ENCODE results near the gene ANXA6. TPM values are rescaled to one million over a fixed set of nuclear protein-coding genes. Genes with fewer than 3 reads are reported as not detected.

Gene ANXA6
- polyA plus RNA-seq, 4 donors: 7.2 to 74.9 (median 46.7) TPM

DNA sequence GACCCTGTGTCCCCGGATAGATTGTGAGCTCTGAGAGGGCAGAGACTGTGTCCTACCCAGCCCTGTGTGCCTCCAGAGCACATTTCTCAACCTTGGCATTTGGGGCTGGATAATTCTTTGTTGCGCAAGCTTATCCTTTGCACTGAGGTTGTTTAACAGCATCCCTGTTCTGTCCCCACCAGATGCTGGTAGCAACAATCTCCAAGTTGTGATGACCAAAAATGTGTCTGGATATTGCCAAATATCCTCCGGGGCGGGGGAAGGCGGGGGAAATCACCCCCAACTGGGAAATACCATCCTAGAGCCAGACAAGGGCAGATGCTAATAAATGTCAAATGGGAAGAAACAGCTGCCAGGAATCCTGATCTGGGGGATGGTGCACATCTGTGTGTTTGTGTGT lies 52.8 kb downstream of the ANXA6 start:
- H3K9me3 ChIP-seq (ENCODE audit: control insufficient read depth in 2 of 2, insufficient read depth in 1 of 2, low read depth in 1 of 2, low read length in 1 of 2): no peaks in the 10 kb centered on the region
- DNase-seq: peak; percentile 42 to 72
- H3K27ac ChIP-seq (ENCODE audit: low read depth in 1 of 3, low read length in 2 of 3): peak overlapping the region in 1 of 3 donors; percentile 35
- no peaks in the 10 kb centered on the region for H3K27me3 ChIP-seq (ENCODE audit: control insufficient read depth in 3 of 3, insufficient read depth in 3 of 3, low read length in 3 of 3)
- peaks cover 0 to 58% (median 0%) of the 10 kb centered on the region in 3 donors for H3K36me3 ChIP-seq (ENCODE audit: control insufficient read depth in 3 of 3, insufficient read depth in 2 of 3, low read depth in 1 of 3, low read length in 3 of 3)
- H3K4me3 ChIP-seq (ENCODE audit: low read depth in 1 of 3, low read length in 3 of 3): no peak overlapping the region
- H3K4me1 ChIP-seq (ENCODE audit: control insufficient read depth in 3 of 3, insufficient read depth in 2 of 3, low read depth in 1 of 3, low read length in 2 of 3): peaks cover 3 to 15% (median 12%) of the 10 kb centered on the region in 3 donors
- FAIRE-seq: no peak
- WGBS, 3 donors: 65 to 69% (median 68%) methylated on average over 5 of the region's 5 CpGs

DNA sequence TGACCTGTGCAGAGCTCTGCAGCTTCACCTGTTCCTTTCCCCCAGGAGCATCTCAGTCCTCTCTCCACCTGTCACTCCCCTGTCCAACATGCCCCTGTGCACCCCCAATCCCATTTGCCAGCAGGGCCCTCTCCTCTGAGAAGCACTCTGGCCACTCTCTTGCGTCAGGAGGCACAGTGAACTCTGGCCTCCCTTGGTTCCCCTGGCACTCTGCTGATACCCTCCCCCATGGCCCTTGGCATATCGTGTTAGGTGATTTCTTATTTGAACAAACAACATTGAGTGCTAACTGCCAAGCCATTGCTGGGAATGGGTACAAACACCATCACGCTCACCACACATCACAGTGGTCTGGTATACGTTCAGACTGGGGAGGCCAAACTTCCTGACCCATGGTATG lies 55.8 kb downstream of the ANXA6 start:
- 38 to 71% (median 53%) methylated on average over 4 of the region's 4 CpGs for WGBS, 3 donors
- Histone ChIP-seq H3K36me3 (ENCODE audit: control insufficient read depth in 3 of 3, insufficient read depth in 2 of 3, low read depth in 1 of 3, low read length in 3 of 3) (peaks cover 0 to 42% (median 0%) of the 10 kb centered on the region in 3 donors), H3K27ac (ENCODE audit: low read depth in 1 of 3, low read length in 2 of 3) (peak overlapping the region in 2 of 3 donors; percentile 68 to 81), H3K9me3 (ENCODE audit: control insufficient read depth in 2 of 2, insufficient read depth in 1 of 2, low read depth in 1 of 2, low read length in 1 of 2) (no peaks in the 10 kb centered on the region), H3K27me3 (ENCODE audit: control insufficient read depth in 3 of 3, insufficient read depth in 3 of 3, low read length in 3 of 3) (no peaks in the 10 kb centered on the region), H3K4me3 (ENCODE audit: low read depth in 1 of 3, low read length in 3 of 3) (no peak overlapping the region), H3K4me1 (ENCODE audit: control insufficient read depth in 3 of 3, insufficient read depth in 2 of 3, low read depth in 1 of 3, low read length in 2 of 3) (peaks cover 9 to 27% (median 21%) of the 10 kb centered on the region in 3 donors)
- peak in 1 of 2 donors; percentile 84 for DNase-seq
- FAIRE-seq: no peak

DNA sequence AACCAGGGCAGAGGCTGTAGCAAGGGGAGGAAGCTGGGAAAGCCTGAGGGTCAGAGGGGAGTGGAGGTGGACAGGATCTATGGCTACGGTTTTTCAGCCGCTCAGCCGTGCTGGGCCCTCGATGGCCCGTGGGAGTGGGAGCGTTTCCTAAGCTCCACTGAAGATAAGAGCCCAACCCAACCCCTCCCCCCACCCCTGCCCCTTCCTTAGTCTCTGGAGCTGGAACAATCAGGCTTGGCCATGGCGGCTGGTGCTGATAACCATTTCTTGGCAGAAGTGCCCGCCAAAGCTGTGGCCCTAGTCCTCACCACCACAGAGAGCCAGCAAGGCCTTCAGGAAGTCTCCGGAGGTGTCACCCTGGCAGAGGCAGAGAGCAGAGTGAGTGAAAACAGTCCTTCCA lies 56.4 kb downstream of the ANXA6 start:
- Histone ChIP-seq H3K27me3 (ENCODE audit: control insufficient read depth in 3 of 3, insufficient read depth in 3 of 3, low read length in 3 of 3) (no peaks in the 10 kb centered on the region), H3K4me1 (ENCODE audit: control insufficient read depth in 3 of 3, insufficient read depth in 2 of 3, low read depth in 1 of 3, low read length in 2 of 3) (peaks cover 10 to 27% (median 25%) of the 10 kb centered on the region in 3 donors), H3K4me3 (ENCODE audit: low read depth in 1 of 3, low read length in 3 of 3) (no peak overlapping the region), H3K36me3 (ENCODE audit: control insufficient read depth in 3 of 3, insufficient read depth in 2 of 3, low read depth in 1 of 3, low read length in 3 of 3) (peaks cover 0 to 40% (median 0%) of the 10 kb centered on the region in 3 donors), H3K9me3 (ENCODE audit: control insufficient read depth in 2 of 2, insufficient read depth in 1 of 2, low read depth in 1 of 2, low read length in 1 of 2) (no peaks in the 10 kb centered on the region), H3K27ac (ENCODE audit: low read depth in 1 of 3, low read length in 2 of 3) (peak overlapping the region; percentile 26 to 81 (median 68))
- WGBS, 3 donors: 26 to 58% (median 39%) methylated on average over 9 of the region's 9 CpGs
- FAIRE-seq (no peak), DNase-seq (peak in 1 of 2 donors; percentile 33)

DNA sequence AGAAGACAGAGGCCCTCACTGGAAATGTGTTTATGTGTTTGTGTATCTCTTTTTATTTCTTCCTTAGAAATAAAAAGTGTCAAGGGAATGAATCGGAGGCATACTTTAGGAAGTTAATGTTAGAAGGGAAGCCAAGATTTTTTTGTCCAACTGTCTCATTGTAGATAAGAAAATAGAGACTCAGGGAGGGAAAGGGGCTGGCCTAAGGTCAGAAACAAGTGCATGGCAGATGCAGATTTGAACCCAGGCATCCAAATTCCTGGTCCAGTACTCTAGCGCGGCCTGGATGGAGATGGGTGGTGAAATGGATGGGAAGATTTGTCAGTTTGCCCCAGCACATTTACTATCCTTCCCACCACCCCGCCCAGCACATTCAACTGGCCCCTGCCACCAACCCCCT lies 56.9 kb downstream of the ANXA6 start:
- H3K4me3 ChIP-seq (ENCODE audit: low read depth in 1 of 3, low read length in 3 of 3): no peak overlapping the region
- 61 to 80% (median 77%) methylated on average over 4 of the region's 4 CpGs for WGBS, 3 donors
- DNase-seq: no peak
- H3K9me3 ChIP-seq (ENCODE audit: control insufficient read depth in 2 of 2, insufficient read depth in 1 of 2, low read depth in 1 of 2, low read length in 1 of 2): no peaks in the 10 kb centered on the region
- no peak for FAIRE-seq
- peak overlapping the region; percentile 26 to 81 (median 68) for H3K27ac ChIP-seq (ENCODE audit: low read depth in 1 of 3, low read length in 2 of 3)
- H3K36me3 ChIP-seq (ENCODE audit: control insufficient read depth in 3 of 3, insufficient read depth in 2 of 3, low read depth in 1 of 3, low read length in 3 of 3): peaks cover 0 to 36% (median 0%) of the 10 kb centered on the region in 3 donors
- H3K27me3 ChIP-seq (ENCODE audit: control insufficient read depth in 3 of 3, insufficient read depth in 3 of 3, low read length in 3 of 3): no peaks in the 10 kb centered on the region
- peaks cover 15 to 32% (median 21%) of the 10 kb centered on the region in 3 donors for H3K4me1 ChIP-seq (ENCODE audit: control insufficient read depth in 3 of 3, insufficient read depth in 2 of 3, low read depth in 1 of 3, low read length in 2 of 3)

DNA sequence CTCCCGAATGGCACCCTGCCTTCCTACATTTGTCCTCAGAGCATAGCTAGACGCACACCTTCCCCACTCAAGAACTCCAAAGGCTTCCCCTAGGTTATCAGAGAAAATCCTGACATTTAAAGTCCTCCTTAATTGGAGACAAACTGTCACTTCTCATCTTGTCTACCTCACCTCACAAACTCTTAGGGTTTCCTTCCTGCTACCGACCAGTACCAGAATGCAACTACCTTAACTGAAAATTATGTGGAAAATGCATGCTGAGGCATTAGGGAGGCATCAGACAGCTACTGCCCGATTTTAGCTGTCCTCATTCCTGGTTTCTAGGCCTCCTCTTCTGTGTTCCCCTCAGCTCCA lies 58.8 kb downstream of the ANXA6 start:
- FAIRE-seq: no peak
- no peaks in the 10 kb centered on the region for H3K9me3 ChIP-seq (ENCODE audit: control insufficient read depth in 2 of 2, insufficient read depth in 1 of 2, low read depth in 1 of 2, low read length in 1 of 2)
- no peaks in the 10 kb centered on the region for H3K27me3 ChIP-seq (ENCODE audit: control insufficient read depth in 3 of 3, insufficient read depth in 3 of 3, low read length in 3 of 3)
- H3K4me3 ChIP-seq (ENCODE audit: low read depth in 1 of 3, low read length in 3 of 3): no peak overlapping the region
- WGBS, 3 donors: 52 to 57% (median 57%) methylated on average over 4 of the region's 4 CpGs
- no peak for DNase-seq
- H3K27ac ChIP-seq (ENCODE audit: low read depth in 1 of 3, low read length in 2 of 3): peak overlapping the region in 1 of 3 donors; percentile 5
- peaks cover 0 to 26% (median 0%) of the 10 kb centered on the region in 3 donors for H3K36me3 ChIP-seq (ENCODE audit: control insufficient read depth in 3 of 3, insufficient read depth in 2 of 3, low read depth in 1 of 3, low read length in 3 of 3)
- H3K4me1 ChIP-seq (ENCODE audit: control insufficient read depth in 3 of 3, insufficient read depth in 2 of 3, low read depth in 1 of 3, low read length in 2 of 3): peaks cover 27 to 50% (median 30%) of the 10 kb centered on the region in 3 donors

DNA sequence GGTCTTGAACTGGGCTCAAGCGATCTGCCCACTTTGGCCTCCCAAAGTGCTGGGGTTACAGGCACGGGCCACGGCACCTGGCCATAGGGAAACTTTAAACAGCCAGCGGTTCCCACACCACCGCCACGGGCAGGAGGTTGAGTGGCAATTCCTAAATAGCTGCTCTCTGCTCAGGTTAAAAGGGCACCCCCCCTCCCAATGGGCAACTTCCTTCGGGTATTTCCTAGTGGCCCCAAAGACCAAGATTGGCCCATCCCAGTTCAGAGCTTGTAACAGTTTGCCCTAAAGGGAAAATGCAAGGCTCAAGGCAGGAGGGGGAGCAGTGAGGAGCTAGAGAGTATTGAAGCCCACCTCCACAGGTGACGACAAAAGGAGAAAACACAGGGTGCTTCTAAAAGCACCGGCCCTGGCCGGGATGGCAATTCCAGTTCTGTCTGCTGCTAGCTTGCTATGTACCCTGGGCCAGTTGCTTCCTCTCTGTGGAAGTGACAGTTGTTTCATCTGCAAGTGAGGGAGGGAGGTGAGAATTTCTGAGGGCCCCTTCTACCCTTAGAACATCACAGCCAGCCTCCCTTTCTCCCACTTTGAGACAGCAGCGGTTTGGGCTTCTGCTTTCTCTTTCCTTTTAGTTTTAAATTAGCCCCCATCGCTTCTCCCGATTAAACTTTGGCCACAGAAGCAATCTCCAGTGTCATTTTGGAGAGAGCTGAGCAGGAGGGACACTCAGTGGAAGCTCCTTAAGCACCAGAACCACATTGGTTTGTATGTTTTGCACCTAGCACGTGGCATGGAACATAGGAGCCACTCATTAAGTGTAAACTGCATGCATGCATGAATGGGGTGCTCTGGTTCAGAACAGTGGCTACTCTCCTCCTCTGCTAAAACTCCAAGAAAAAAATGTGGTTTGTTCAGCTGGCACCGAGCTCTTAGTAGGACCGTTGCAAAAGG lies 59.5 kb downstream of the ANXA6 start:
- Histone ChIP-seq H3K27me3 (ENCODE audit: control insufficient read depth in 3 of 3, insufficient read depth in 3 of 3, low read length in 3 of 3) (no peaks in the 10 kb centered on the region), H3K4me1 (ENCODE audit: control insufficient read depth in 3 of 3, insufficient read depth in 2 of 3, low read depth in 1 of 3, low read length in 2 of 3) (peaks cover 30 to 56% (median 32%) of the 10 kb centered on the region in 3 donors), H3K36me3 (ENCODE audit: control insufficient read depth in 3 of 3, insufficient read depth in 2 of 3, low read depth in 1 of 3, low read length in 3 of 3) (peaks cover 0 to 22% (median 0%) of the 10 kb centered on the region in 3 donors), H3K4me3 (ENCODE audit: low read depth in 1 of 3, low read length in 3 of 3) (no peak overlapping the region), H3K9me3 (ENCODE audit: control insufficient read depth in 2 of 2, insufficient read depth in 1 of 2, low read depth in 1 of 2, low read length in 1 of 2) (no peaks in the 10 kb centered on the region), H3K27ac (ENCODE audit: low read depth in 1 of 3, low read length in 2 of 3) (peak overlapping the region in 2 of 3 donors; percentile 5 to 61)
- DNase-seq (peak in 1 of 2 donors; percentile 41), FAIRE-seq (no peak)
- 42 to 50% (median 48%) methylated on average over 16 of the region's 16 CpGs for WGBS, 3 donors

DNA sequence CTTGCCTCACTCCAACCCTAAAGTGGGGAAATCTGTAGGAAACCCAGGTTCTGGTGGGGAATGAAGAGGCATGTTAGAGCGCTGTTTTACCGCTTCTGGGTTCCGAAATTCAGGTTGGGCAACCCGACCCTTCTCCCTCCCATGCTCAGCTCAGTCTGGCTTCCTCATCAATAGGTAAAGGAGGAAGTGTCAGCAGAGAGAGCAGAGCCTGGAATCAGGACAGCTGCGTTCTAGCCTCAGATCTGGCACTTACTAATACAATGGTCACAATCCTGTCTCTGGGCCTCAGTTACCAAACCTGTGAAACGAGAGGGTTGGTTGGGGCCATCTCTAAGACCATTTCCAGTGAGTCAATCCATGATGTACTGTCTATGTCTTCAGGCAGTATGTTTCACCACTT lies 60.5 kb downstream of the ANXA6 start:
- H3K27me3 ChIP-seq (ENCODE audit: control insufficient read depth in 3 of 3, insufficient read depth in 3 of 3, low read length in 3 of 3): no peaks in the 10 kb centered on the region
- DNase-seq (peak in 1 of 2 donors; percentile 35), FAIRE-seq (no peak)
- H3K27ac ChIP-seq (ENCODE audit: low read depth in 1 of 3, low read length in 2 of 3): peak overlapping the region; percentile 0 to 97 (median 73)
- no peaks in the 10 kb centered on the region for H3K9me3 ChIP-seq (ENCODE audit: control insufficient read depth in 2 of 2, insufficient read depth in 1 of 2, low read depth in 1 of 2, low read length in 1 of 2)
- peaks cover 0 to 19% (median 0%) of the 10 kb centered on the region in 3 donors for H3K36me3 ChIP-seq (ENCODE audit: control insufficient read depth in 3 of 3, insufficient read depth in 2 of 3, low read depth in 1 of 3, low read length in 3 of 3)
- 61 to 74% (median 63%) methylated on average over 6 of the region's 6 CpGs for WGBS, 3 donors
- peaks cover 30 to 63% (median 32%) of the 10 kb centered on the region in 3 donors for H3K4me1 ChIP-seq (ENCODE audit: control insufficient read depth in 3 of 3, insufficient read depth in 2 of 3, low read depth in 1 of 3, low read length in 2 of 3)
- H3K4me3 ChIP-seq (ENCODE audit: low read depth in 1 of 3, low read length in 3 of 3): no peak overlapping the region

DNA sequence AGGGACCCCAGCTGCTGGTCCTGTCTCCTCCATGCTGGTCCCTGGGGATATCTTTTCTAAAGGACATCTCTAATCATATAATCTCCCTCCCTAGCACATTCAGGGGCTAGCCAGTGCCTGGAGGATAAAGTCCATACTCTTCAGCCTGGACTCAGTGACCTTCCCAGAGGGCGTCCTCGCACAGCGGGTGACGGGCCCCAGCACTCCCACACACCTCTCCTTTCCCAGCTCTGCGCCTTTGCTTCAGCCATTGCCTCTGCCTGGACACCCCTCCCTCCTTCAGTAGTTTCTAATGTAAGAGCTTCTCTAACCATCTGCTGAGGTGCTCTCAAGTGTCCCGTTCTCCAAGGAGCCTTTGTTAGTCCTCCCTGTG lies 61.6 kb downstream of the ANXA6 start:
- Histone ChIP-seq H3K27ac (ENCODE audit: low read depth in 1 of 3, low read length in 2 of 3) (peak overlapping the region; percentile 92 to 97 (median 97)), H3K4me3 (ENCODE audit: low read depth in 1 of 3, low read length in 3 of 3) (no peak overlapping the region), H3K27me3 (ENCODE audit: control insufficient read depth in 3 of 3, insufficient read depth in 3 of 3, low read length in 3 of 3) (no peaks in the 10 kb centered on the region), H3K36me3 (ENCODE audit: control insufficient read depth in 3 of 3, insufficient read depth in 2 of 3, low read depth in 1 of 3, low read length in 3 of 3) (peaks cover 0 to 10% (median 0%) of the 10 kb centered on the region in 3 donors), H3K9me3 (ENCODE audit: control insufficient read depth in 2 of 2, insufficient read depth in 1 of 2, low read depth in 1 of 2, low read length in 1 of 2) (no peaks in the 10 kb centered on the region), H3K4me1 (ENCODE audit: control insufficient read depth in 3 of 3, insufficient read depth in 2 of 3, low read depth in 1 of 3, low read length in 2 of 3) (peaks cover 30 to 62% (median 30%) of the 10 kb centered on the region in 3 donors)
- 17 to 55% (median 40%) methylated on average over 6 of the region's 6 CpGs for WGBS, 3 donors
- DNase-seq (peak; percentile 79 to 89), FAIRE-seq (no peak)
